PFSK-1 (cell line): ENCODE results near the gene CCR4.

Experiments used
- FOXP2 ChIP-seq: optimal IDR thresholded peaks from 2 replicates; pipeline ENCODE3; 2011; ENCODE audit warnings: borderline replicate concordance, control low read depth, inconsistent platforms; ENCODE audit not compliant: insufficient read depth; ENCODE audit errors: extremely low read length, extremely low read depth
- POLR2AphosphoS5 ChIP-seq: IDR thresholded peaks from 2 replicates; pipeline ENCODE4 v1.6.1; 2012; ENCODE audit warnings: low read depth, mild to moderate bottlenecking, control low read depth, low read length, moderate library complexity
- REST ChIP-seq, 2 experiments: IDR thresholded peaks; 2 replicates each; pipeline versions ENCODE4 v1.6.1 to v1.8.0; 2011 to 2012; ENCODE audit warnings: low read depth in 2 of 2, low read length in 2 of 2, control low read depth in 1 of 2, inconsistent platforms in 1 of 2, mild to moderate bottlenecking in 1 of 2, moderate library complexity in 1 of 2; ENCODE audit not compliant: insufficient read depth in 1 of 2
- SIN3A ChIP-seq: IDR thresholded peaks from 2 replicates; pipeline ENCODE4 v1.6.1; 2012; ENCODE audit warnings: mild to moderate bottlenecking, low read length, moderate library complexity, borderline replicate concordance; ENCODE audit not compliant: insufficient read depth
- TAF1 ChIP-seq: IDR thresholded peaks from 2 replicates; pipeline ENCODE4 v1.6.1; 2012; ENCODE audit warnings: low read length, control low read depth, borderline replicate concordance; ENCODE audit not compliant: insufficient read depth

Gene CCR4

GRCh38 chr3:32913790-32914446 is 37.5 kb upstream of the CCR4 start:
- TF ChIP-seq POLR2AphosphoS5, result no peak

DNA sequence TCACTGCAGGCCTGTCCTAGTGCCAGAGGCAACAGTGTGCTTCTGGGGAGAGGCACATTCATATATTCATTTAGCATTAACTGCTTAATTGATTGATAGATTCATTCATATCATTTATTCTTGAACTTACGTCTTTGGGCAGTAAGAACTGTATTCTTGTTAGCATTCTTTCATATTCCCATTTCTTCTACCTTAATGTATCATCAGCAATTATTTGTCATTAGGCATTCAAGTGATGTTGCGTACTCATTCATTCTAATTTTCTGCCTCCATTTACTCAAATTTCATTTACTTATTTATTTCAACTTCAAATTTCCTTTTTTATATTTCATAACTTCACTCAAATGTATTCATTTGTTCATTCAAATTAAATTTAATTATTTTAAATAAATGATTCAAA is 31.5 kb upstream of the CCR4 start:
- TF ChIP-seq TAF1, result no peak
- TF ChIP-seq POLR2AphosphoS5, result no peak
- TF ChIP-seq REST (IDR thresholded peaks at IDR 0.05; ENCODE audit: insufficient read depth in 1 of 2, low read depth in 2 of 2, low read length in 2 of 2), result no peak
- no peak for TF ChIP-seq FOXP2
- TF ChIP-seq SIN3A, result no peak

- no peak for TF ChIP-seq TAF1
- TF ChIP-seq REST (IDR thresholded peaks at IDR 0.05; ENCODE audit: insufficient read depth in 1 of 2, low read depth in 2 of 2, low read length in 2 of 2), result no peak
- TF ChIP-seq POLR2AphosphoS5, result no peak
- TF ChIP-seq FOXP2, result no peak
- no peak for TF ChIP-seq SIN3A
These were observed 29.4 kb upstream of the CCR4 start for GRCh38 chr3:32922078-32922477.

DNA sequence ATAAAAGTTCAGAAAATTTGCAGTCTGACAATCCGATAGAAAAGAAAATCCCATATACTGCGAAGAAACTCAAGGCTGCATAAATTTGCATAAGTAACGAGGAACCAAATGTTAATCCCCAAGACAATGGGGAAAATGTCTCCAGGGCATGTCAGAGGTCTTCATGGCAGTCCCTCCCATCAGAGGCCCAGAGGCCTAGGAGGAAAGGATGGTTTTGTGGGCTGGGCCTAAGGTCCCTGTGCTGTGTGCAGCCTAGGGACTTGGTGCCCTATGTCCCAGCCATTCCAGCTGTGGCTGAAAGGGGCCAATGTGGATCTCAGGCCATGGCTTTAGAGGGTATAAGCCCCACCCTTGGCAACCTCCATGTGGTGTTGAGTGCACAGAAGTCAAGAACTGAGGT is 21.3 kb upstream of the CCR4 start:
- TF ChIP-seq TAF1 (no peak), SIN3A (no peak), POLR2AphosphoS5 (no peak), FOXP2 (no peak), REST (IDR thresholded peaks at IDR 0.05; ENCODE audit: insufficient read depth in 1 of 2, low read depth in 2 of 2, low read length in 2 of 2) (no peak)

DNA sequence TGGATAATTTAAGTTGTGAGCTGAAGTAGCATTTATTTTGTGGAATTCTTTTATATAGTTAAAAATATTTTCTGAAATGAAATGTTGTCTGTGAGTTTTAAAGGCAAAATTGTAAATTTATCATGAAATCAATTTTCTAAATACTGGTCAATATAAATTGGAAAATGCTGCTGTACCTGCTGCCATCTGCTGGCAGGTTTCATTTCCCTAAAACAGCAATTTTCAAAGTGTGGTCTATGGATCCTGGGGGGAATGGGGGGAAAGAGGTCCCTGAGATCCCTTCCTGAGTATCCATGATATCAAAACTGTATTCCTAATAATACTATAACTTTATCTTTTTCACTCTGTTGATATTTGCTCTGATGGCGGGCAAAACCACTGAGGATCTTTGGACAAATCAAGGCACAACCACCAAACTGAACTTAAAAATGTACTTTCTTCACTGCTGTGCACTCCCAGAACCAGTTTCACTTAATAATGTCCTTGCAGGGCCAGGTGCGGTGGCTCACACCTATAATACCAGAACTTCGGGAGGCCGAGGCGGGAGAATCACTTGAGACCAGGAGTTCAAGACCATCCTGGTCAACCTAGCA is 17.2 kb upstream of the CCR4 start:
- TF ChIP-seq SIN3A (no peak), TAF1 (no peak), FOXP2 (no peak), POLR2AphosphoS5 (no peak), REST (IDR thresholded peaks at IDR 0.05; ENCODE audit: insufficient read depth in 1 of 2, low read depth in 2 of 2, low read length in 2 of 2) (no peak)
